Measurements from ENCODE around the gene PHF1. TPM values are rescaled to one million over a fixed set of nuclear protein-coding genes. Genes with fewer than 3 reads are reported as not detected.

PHF1 gene
- total and polyA plus RNA-seq, 2 of the 13 experiments (the other 11 are each of a cell fraction or from before 2014, with no cell fraction given) = 25.4 to 61.9 TPM

- TF ChIP-seq SNAPC2 (CRISPR knock-in tag; IDR thresholded peaks at IDR 0.05) (0 out of 2 replicates have a peak, but pooled peaks have one; percentile 1), CTCF (CRISPR knock-in tag; IDR thresholded peaks at IDR 0.05) (peak; percentile 84), U2AF1 (optimal IDR thresholded peaks at IDR 0.05; ENCODE audit: low read depth, low read length) (no peak), ZNF713 (CRISPR knock-in tag; IDR thresholded peaks at IDR 0.05) (0 out of 2 replicates have a peak, but pooled peaks have one; percentile 64), GATAD1 (CRISPR knock-in tag; IDR thresholded peaks at IDR 0.05) (peak; percentile 79), HCFC1 (IDR thresholded peaks at IDR 0.05; ENCODE audit: low read depth, low read length) (peak; percentile 23), SRSF4 (IDR thresholded peaks at IDR 0.05; ENCODE audit: low read depth, low read length, poor library complexity, severe bottlenecking) (no peak), REL (CRISPR knock-in tag; conservative IDR thresholded peaks at IDR 0.05) (0 out of 2 replicates have a peak, but pooled peaks have one; percentile 76), GTF3A (CRISPR knock-in tag; conservative IDR thresholded peaks at IDR 0.05) (no peak), ZFP36L1 (CRISPR knock-in tag; IDR thresholded peaks at IDR 0.05) (no peak), NFE2 (CRISPR knock-in tag; IDR thresholded peaks at IDR 0.05) (no peak), ZNF678 (CRISPR knock-in tag; IDR thresholded peaks at IDR 0.05) (no peak), SRSF9 (IDR thresholded peaks at IDR 0.05; ENCODE audit: borderline replicate concordance, insufficient read depth, low read depth, low read length, poor library complexity, severe bottlenecking) (no peak), ZSCAN25 (CRISPR knock-in tag; IDR thresholded peaks at IDR 0.05) (0 out of 2 replicates have a peak, but pooled peaks have one; percentile 44), ZNF484 (CRISPR knock-in tag; IDR thresholded peaks at IDR 0.05; ENCODE audit: borderline replicate concordance, low read depth) (no peak), MEIS1 (CRISPR knock-in tag; IDR thresholded peaks at IDR 0.05; ENCODE audit: borderline replicate concordance) (no peak), TRIM24 (CRISPR knock-in tag; IDR thresholded peaks at IDR 0.05) (no peak), YEATS2 (CRISPR knock-in tag; IDR thresholded peaks at IDR 0.05; ENCODE audit: borderline replicate concordance) (peak; percentile 60; the same call in 1 of the 2 replicates), SNRNP70 (IDR thresholded peaks at IDR 0.05; ENCODE audit: low read depth, low read length) (no peak), STAT6 (CRISPR knock-in tag; IDR thresholded peaks at IDR 0.05; ENCODE audit: borderline replicate concordance) (no peak), HBP1 (CRISPR knock-in tag; IDR thresholded peaks at IDR 0.05; ENCODE audit: low read depth) (no peak), HDAC6 (IDR thresholded peaks at IDR 0.05; ENCODE audit: low read depth, low read length) (no peak), ZSCAN21 (CRISPR knock-in tag; IDR thresholded peaks at IDR 0.05; ENCODE audit: borderline replicate concordance) (no peak), ESRRA (CRISPR knock-in tag; IDR thresholded peaks at IDR 0.05; ENCODE audit: low read depth) (peak; percentile 34; the same call in 1 of the 2 replicates)
Observed at GRCh38 chr6:33425668-33426577, 15.1 kb downstream of the PHF1 start (continued).
